Testis (tissue), 2 donors: ENCODE measurements around the gene CPA1.

ENCODE experiments used
- CTCF ChIP-seq, 3 experiments: fragments of 450-650 bp in 2 of 3; fragments of 200-600 bp in 1 of 3; sonication (generic) in 1 of 3; IDR thresholded peaks; one replicate each; pipeline ENCODE4 v1.5.1; 2016 to 2019; ENCODE audit warnings: antibody characterized with exemption in 3 of 3, mild to moderate bottlenecking in 2 of 3, moderate library complexity in 1 of 3
- POLR2A ChIP-seq: fragments of 450-650 bp; IDR thresholded peaks from one replicate; pipeline ENCODE4 v1.6.1; 2017; ENCODE audit warnings: antibody characterized with exemption, mild to moderate bottlenecking, moderate library complexity

- TF ChIP-seq CTCF (IDR thresholded peaks at IDR 0.05) (no peak), POLR2A (no peak)
Observed at GRCh38 chr7:130379019-130379418, 1.3 kb upstream of the CPA1 start.
